Choroid plexus epithelial cell (primary cell): Measurements from ENCODE around the gene NECTIN4.
"Not testable (repeated sequence)": the region's sequence is repeated elsewhere in the genome, so short reads cannot be mapped to it uniquely, and the experiment has no call there.

Experiments used
- DNase-seq: peaks from one replicate; pipeline ENCODE4 v3.0.0-alpha.2; 2010; ENCODE audit warnings: low read depth
- H3K4me3 ChIP-seq: 2 replicates; pipeline ENCODE4 v1.5.1; 2011; ENCODE audit warnings: low read depth, mild to moderate bottlenecking, control low read depth, low read length, moderate library complexity
- CTCF ChIP-seq: conservative IDR thresholded peaks from 2 replicates; pipeline ENCODE4 v1.5.1; 2011; ENCODE audit warnings: low read depth, mild to moderate bottlenecking, control low read depth, inconsistent platforms, low read length, moderate library complexity

The NECTIN4 gene

GRCh38 chr1:161069731-161070270, 19.6 kb downstream of the NECTIN4 start, which contains the start of gene ARHGAP30:
Gene ARHGAP30, minus strand, starts transcription at chr1:161069891. Its CDS starts 267 bp downstream, at chr1:161069624.
- no peak for DNase-seq
- no peak within 1 kb of the TSS for H3K4me3 ChIP-seq
- TF ChIP-seq CTCF: no peak

GRCh38 chr1:161069241-161069640, 20.1 kb downstream of the NECTIN4 start:
- no peak overlapping the region for H3K4me3 ChIP-seq
- no peak for DNase-seq
- no peak for TF ChIP-seq CTCF

DNA sequence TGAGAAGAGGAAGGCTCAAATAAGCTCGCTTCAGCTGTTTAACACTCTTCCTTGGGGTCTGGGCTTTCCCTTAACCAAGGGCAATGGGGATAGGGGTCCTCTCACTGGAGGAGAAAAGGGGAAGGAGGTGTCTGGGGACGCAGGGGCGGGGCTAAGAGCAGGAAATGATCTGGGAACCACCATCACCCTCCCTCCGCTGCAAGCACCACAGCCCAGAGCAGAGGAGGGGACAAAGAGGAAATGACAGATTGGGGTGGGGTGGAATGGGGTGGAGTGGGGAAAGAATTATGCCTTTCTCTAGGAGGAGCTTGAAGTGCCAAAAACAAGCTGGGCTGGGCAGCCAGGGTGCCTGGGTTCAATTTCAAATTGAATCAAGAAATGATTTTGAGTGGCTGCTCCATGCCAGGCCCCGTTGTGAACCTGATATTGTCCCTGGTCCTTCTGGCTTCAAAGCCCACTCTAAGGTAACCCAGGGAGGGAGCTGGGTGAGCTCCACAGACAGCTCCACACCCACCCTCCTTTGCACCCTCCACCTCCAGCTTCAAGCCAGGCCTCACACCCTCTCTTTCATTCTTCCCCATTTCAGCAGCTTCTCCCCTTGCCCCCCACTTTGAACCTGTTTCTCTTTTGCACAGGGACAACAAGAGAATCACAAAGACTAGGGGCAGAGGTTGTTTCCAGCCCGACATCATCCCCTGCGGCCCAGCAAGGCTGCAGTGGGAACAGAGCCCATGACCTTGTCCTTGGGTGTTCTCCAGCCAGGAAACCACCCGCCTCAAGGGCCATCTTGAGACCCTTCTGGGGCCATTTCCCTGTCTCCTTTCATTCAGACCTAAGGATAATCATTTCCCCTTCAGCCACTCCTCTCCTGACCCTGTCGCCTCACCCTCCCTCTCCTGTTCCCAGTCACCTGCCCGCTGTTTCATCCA, 20.8 kb downstream of the NECTIN4 start:
- H3K4me3 ChIP-seq: no peak overlapping the region
- no peak for TF ChIP-seq CTCF

DNA sequence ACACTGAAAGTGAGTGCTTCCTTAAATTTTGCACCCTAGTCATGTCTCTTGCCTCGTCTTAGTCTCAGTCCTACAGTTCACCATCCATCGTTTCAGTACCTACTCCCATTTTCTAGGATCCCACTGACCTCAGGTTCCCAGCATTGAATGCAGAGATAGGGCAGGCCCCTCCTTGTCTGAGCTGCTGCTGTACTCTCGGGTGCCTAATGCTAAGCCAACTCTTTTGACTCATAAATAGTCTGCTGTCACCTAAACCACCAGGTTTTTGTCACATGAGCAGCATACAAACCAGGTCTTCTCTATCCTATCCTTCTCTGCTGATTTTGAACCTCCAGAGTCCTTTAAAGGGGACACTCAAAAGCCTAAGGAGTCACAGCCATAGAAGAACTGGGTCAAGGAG, 22.7 kb downstream of the NECTIN4 start:
- TF ChIP-seq CTCF: no peak
- no peak overlapping the region for H3K4me3 ChIP-seq
- no peak for DNase-seq

More for the DNA sequence above, 20.8 kb downstream of the NECTIN4 start:
- DNase-seq: no peak

GRCh38 chr1:161065681-161066080, 23.7 kb downstream of the NECTIN4 start:
- DNase-seq, H3K4me3 ChIP-seq: not testable (repeated sequence)

GRCh38 chr1:161063936-161064335, 25.4 kb downstream of the NECTIN4 start:
- DNase-seq, H3K4me3 ChIP-seq: not testable (repeated sequence)

- TF ChIP-seq CTCF: no peak
- DNase-seq: no peak
- no peak overlapping the region for H3K4me3 ChIP-seq
These were observed 27.9 kb downstream of the NECTIN4 start for GRCh38 chr1:161061419-161061818.

DNA sequence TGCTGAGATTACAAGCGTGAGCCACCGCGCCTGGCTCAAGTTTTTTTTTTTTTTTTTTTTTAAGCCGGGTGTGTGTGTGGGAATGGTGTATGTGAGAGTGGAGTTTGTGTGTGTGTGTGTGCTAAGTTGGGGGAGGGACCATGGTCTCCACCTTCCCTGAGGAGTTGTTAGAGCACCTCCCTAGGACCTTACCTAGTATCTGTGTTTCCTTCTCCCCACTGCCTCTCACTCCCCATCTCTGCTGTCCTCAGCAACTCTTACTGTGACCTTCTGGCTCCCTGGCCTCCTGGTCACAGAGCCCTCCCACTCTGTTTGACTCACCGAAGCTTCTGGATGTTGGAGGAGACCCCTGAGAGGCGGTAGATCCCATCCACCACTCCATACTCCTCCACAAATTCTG, 30.1 kb downstream of the NECTIN4 start:
- H3K4me3 ChIP-seq: no peak overlapping the region
- no peak for DNase-seq
- no peak for TF ChIP-seq CTCF
